HG03135 (cell line): Measurements from ENCODE around the gene TMEM116.
"Not testable (repeated sequence)": the region's sequence is repeated elsewhere in the genome, so short reads cannot be mapped to it uniquely, and the experiment has no call there.

ENCODE experiments used
- ATAC-seq: cut with Tn5 transposase; IDR thresholded peaks from one replicate; pipeline ENCODE4 v1.9.1; 2021; ENCODE audit warnings: mild to moderate bottlenecking, moderate library complexity; ENCODE audit not compliant: unreplicated experiment

TMEM116 gene

GRCh38 chr12:111980598-111980997 lies 32.4 kb downstream of the TMEM116 start:
- ATAC-seq, result no peak

GRCh38 chr12:111978545-111978944 lies 34.4 kb downstream of the TMEM116 start:
- no peak for ATAC-seq

GRCh38 chr12:111976860-111977259 lies 36.1 kb downstream of the TMEM116 start:
- ATAC-seq, result no peak

- no peak for ATAC-seq
Measured at GRCh38 chr12:111976291-111976690, 36.7 kb downstream of the TMEM116 start.

GRCh38 chr12:111975161-111975931 lies 37.6 kb downstream of the TMEM116 start:
- ATAC-seq, result no peak

GRCh38 chr12:111971800-111972199 lies 41.2 kb downstream of the TMEM116 start:
- no peak for ATAC-seq

- ATAC-seq, result no peak
Measured at GRCh38 chr12:111964935-111965334, 48.0 kb downstream of the TMEM116 start.

- not testable (repeated sequence) for ATAC-seq
Measured at GRCh38 chr12:111959518-111959917, 53.4 kb downstream of the TMEM116 start.

GRCh38 chr12:111957224-111957623 lies 55.7 kb downstream of the TMEM116 start:
- ATAC-seq, result not testable (repeated sequence)

- no peak for ATAC-seq
Measured at GRCh38 chr12:111954969-111955368, 58.0 kb downstream of the TMEM116 start.

- no peak for ATAC-seq
Measured at GRCh38 chr12:111953455-111953854, 59.5 kb downstream of the TMEM116 start.

GRCh38 chr12:111952084-111952787 lies 60.7 kb downstream of the TMEM116 start:
- ATAC-seq, result not testable (repeated sequence)

- ATAC-seq, result not testable (repeated sequence)
Measured at GRCh38 chr12:111950961-111951676, 61.8 kb downstream of the TMEM116 start.

- no peak for ATAC-seq
Measured at GRCh38 chr12:111943929-111944328, 69.0 kb downstream of the TMEM116 start.

- ATAC-seq, result no peak
Measured at GRCh38 chr12:111942557-111942956, 70.4 kb downstream of the TMEM116 start.

- ATAC-seq, result no peak
Measured at GRCh38 chr12:111937429-111937828, 75.5 kb downstream of the TMEM116 start.

GRCh38 chr12:111936869-111937268 lies 76.1 kb downstream of the TMEM116 start:
- ATAC-seq, result no peak

- no peak for ATAC-seq
Measured at GRCh38 chr12:111932241-111932640, 80.7 kb downstream of the TMEM116 start.

GRCh38 chr12:111927346-111927745 lies 85.6 kb downstream of the TMEM116 start:
- no peak for ATAC-seq

GRCh38 chr12:111926631-111927030 lies 86.3 kb downstream of the TMEM116 start:
- no peak for ATAC-seq

- ATAC-seq, result no peak
Measured at GRCh38 chr12:111925171-111925570, 87.8 kb downstream of the TMEM116 start.

GRCh38 chr12:111907740-111908139 lies 105.2 kb downstream of the TMEM116 start:
- ATAC-seq, result no peak
